Ishikawa (cell line): Measurements from ENCODE around the gene MTOR.

ENCODE experiments used
- CEBPB ChIP-seq: IDR thresholded peaks from 2 replicates; pipeline ENCODE4 v1.6.1; 2012
- CREB1 ChIP-seq: IDR thresholded peaks from 2 replicates; pipeline ENCODE4 v1.6.1; 2012; ENCODE audit warnings: low read depth
- EGR1 ChIP-seq: IDR thresholded peaks from 2 replicates; pipeline ENCODE4 v1.6.1; 2012
- EP300 ChIP-seq: IDR thresholded peaks from 2 replicates; pipeline ENCODE4 v1.6.1; 2012; ENCODE audit warnings: borderline replicate concordance
- FOXM1 ChIP-seq: IDR thresholded peaks from 2 replicates; pipeline ENCODE4 v1.6.1; 2012; ENCODE audit warnings: low read depth, borderline replicate concordance
- MAX ChIP-seq: IDR thresholded peaks from 2 replicates; pipeline ENCODE4 v1.6.1; 2012
- NFIC ChIP-seq: IDR thresholded peaks from 2 replicates; pipeline ENCODE4 v1.6.1; 2012
- RAD21 ChIP-seq: IDR thresholded peaks from 2 replicates; pipeline ENCODE4 v1.6.1; 2012; ENCODE audit warnings: low read depth
- REST ChIP-seq: IDR thresholded peaks from 2 replicates; pipeline ENCODE4 v1.6.1; 2012; ENCODE audit warnings: low read depth, mild to moderate bottlenecking
- TAF1 ChIP-seq: IDR thresholded peaks from 2 replicates; pipeline ENCODE4 v1.6.1; 2012; ENCODE audit warnings: low read depth, mild to moderate bottlenecking
- YY1 ChIP-seq: IDR thresholded peaks from 2 replicates; pipeline ENCODE4 v1.6.1; 2012; ENCODE audit warnings: low read depth
- ZBTB7A ChIP-seq: IDR thresholded peaks from 2 replicates; pipeline ENCODE4 v1.6.1; 2012; ENCODE audit warnings: low read depth

- TF ChIP-seq REST, result no peak
- TF ChIP-seq RAD21, result no peak
- no peak for TF ChIP-seq TAF1
- no peak for TF ChIP-seq FOXM1
- TF ChIP-seq NFIC, result no peak
- no peak for TF ChIP-seq CEBPB
- TF ChIP-seq EP300, result no peak
- TF ChIP-seq MAX, result no peak
- no peak for TF ChIP-seq ZBTB7A
- no peak for TF ChIP-seq EGR1
- TF ChIP-seq YY1, result no peak
- no peak for TF ChIP-seq CREB1
Measured at GRCh38 chr1:11301601-11302000, 39.2 kb upstream of the MTOR start.
